ENCODE results near the gene PIGL.
A peak's percentile ranks its signal among the peaks of the same experiment; 100 is the strongest.
"Not testable (repeated sequence)": the region's sequence is repeated elsewhere in the genome, so short reads cannot be mapped to it uniquely, and the experiment has no call there.

Gene PIGL

GRCh38 chr17:16312061-16312460, 95.1 kb downstream of the PIGL start:
- DNase-seq (ENCODE audit: low read depth), result not testable (repeated sequence)

- DNase-seq (ENCODE audit: low read depth), result no peak
These were observed 96.4 kb downstream of the PIGL start for GRCh38 chr17:16313139-16314090.

- no peak for DNase-seq (ENCODE audit: low read depth)
These were observed 97.2 kb downstream of the PIGL start for GRCh38 chr17:16314189-16314588.

- DNase-seq (ENCODE audit: low read depth), result no peak
These were observed 97.8 kb downstream of the PIGL start for GRCh38 chr17:16314859-16315258.

GRCh38 chr17:16319969-16320368, 103.0 kb downstream of the PIGL start:
- DNase-seq (ENCODE audit: low read depth), result no peak

GRCh38 chr17:16322636-16323035, 105.6 kb downstream of the PIGL start:
- no peak for DNase-seq (ENCODE audit: low read depth)

GRCh38 chr17:16325964-16326363, 109.0 kb downstream of the PIGL start:
- DNase-seq (ENCODE audit: low read depth), result no peak

GRCh38 chr17:16327018-16327417, 110.0 kb downstream of the PIGL start:
- DNase-seq (ENCODE audit: low read depth), result no peak

- no peak for DNase-seq (ENCODE audit: low read depth)
These were observed 112.0 kb downstream of the PIGL start for GRCh38 chr17:16328997-16329396.

- no peak for DNase-seq (ENCODE audit: low read depth)
These were observed 112.7 kb downstream of the PIGL start for GRCh38 chr17:16329519-16330271.

- no peak for DNase-seq (ENCODE audit: low read depth)
These were observed 121.4 kb downstream of the PIGL start for GRCh38 chr17:16338391-16338790.

GRCh38 chr17:16339402-16339801, 122.4 kb downstream of the PIGL start:
- DNase-seq (ENCODE audit: low read depth), result no peak

GRCh38 chr17:16339959-16340358, 122.9 kb downstream of the PIGL start:
- DNase-seq (ENCODE audit: low read depth), result no peak

GRCh38 chr17:16342979-16343378, 126.0 kb downstream of the PIGL start:
- no peak for DNase-seq (ENCODE audit: low read depth)

- DNase-seq (ENCODE audit: low read depth), result no peak
These were observed 126.6 kb downstream of the PIGL start for GRCh38 chr17:16343569-16343968.

- no peak for DNase-seq (ENCODE audit: low read depth)
These were observed 128.6 kb downstream of the PIGL start for GRCh38 chr17:16345565-16345964.

GRCh38 chr17:16346721-16347271, 129.8 kb downstream of the PIGL start:
- DNase-seq (ENCODE audit: low read depth), result no peak

GRCh38 chr17:16348586-16348985, 131.6 kb downstream of the PIGL start:
- DNase-seq (ENCODE audit: low read depth), result no peak

GRCh38 chr17:16349431-16349830, 132.4 kb downstream of the PIGL start:
- DNase-seq (ENCODE audit: low read depth), result no peak

GRCh38 chr17:16351831-16352230, 134.8 kb downstream of the PIGL start:
- DNase-seq (ENCODE audit: low read depth), result no peak

GRCh38 chr17:16352303-16352666, 135.3 kb downstream of the PIGL start:
- DNase-seq (ENCODE audit: low read depth), result no peak

- peak; percentile 38 for DNase-seq (ENCODE audit: low read depth)
These were observed 135.8 kb downstream of the PIGL start for GRCh38 chr17:16352667-16353316.

Data from stimulated activated CD8-positive, alpha-beta memory T cell treated with anti-CD3 and anti-CD28 coated beads, Interleukin-12 subunit alpha, Interleukin-12 subunit beta, amount 100 ng/mL, for 4 hours (primary cell).